ENCODE measurements around the gene LPP.

Gene LPP

GRCh38 chr3:188798556-188799145, 644.7 kb downstream of the LPP start:
- no peak for TF ChIP-seq CTCF (IDR thresholded peaks at IDR 0.05; ENCODE audit: low read depth, low read length)
- Histone ChIP-seq H3K27me3 (no peaks in the 10 kb centered on the region), H3K4me3 (ENCODE audit: low read depth, low read length) (no peak overlapping the region), H3K36me3 (no peaks in the 10 kb centered on the region), H3K9me3 (no peaks in the 10 kb centered on the region), H3K4me1 (no peaks in the 10 kb centered on the region)
- no peak for DNase-seq

GRCh38 chr3:188801393-188801792, 647.4 kb downstream of the LPP start:
- Histone ChIP-seq H3K36me3 (no peaks in the 10 kb centered on the region), H3K4me1 (no peaks in the 10 kb centered on the region), H3K4me3 (ENCODE audit: low read depth, low read length) (no peak overlapping the region), H3K9me3 (no peaks in the 10 kb centered on the region), H3K27me3 (no peaks in the 10 kb centered on the region)
- TF ChIP-seq CTCF (IDR thresholded peaks at IDR 0.05; ENCODE audit: low read depth, low read length), result no peak
- no peak for DNase-seq

GRCh38 chr3:188802645-188803044, 648.7 kb downstream of the LPP start:
- no peak for TF ChIP-seq CTCF (IDR thresholded peaks at IDR 0.05; ENCODE audit: low read depth, low read length)
- H3K4me3 ChIP-seq (ENCODE audit: low read depth, low read length), result no peak overlapping the region

GRCh38 chr3:188807006-188807405, 653.0 kb downstream of the LPP start:
- Histone ChIP-seq H3K9me3 (no peaks in the 10 kb centered on the region; the same call in 1 of the 2 replicates), H3K4me3 (ENCODE audit: low read depth, low read length) (no peak overlapping the region), H3K36me3 (no peaks in the 10 kb centered on the region), H3K4me1 (no peaks in the 10 kb centered on the region; the same call in 1 of the 2 replicates), H3K27me3 (no peaks in the 10 kb centered on the region)
- TF ChIP-seq CTCF (IDR thresholded peaks at IDR 0.05; ENCODE audit: low read depth, low read length), result no peak
- DNase-seq, result no peak

More at GRCh38 chr3:188802645-188803044, 648.7 kb downstream of the LPP start:
- no peaks in the 10 kb centered on the region for H3K27me3 ChIP-seq
- H3K4me1 ChIP-seq, result no peaks in the 10 kb centered on the region
- no peaks in the 10 kb centered on the region for H3K36me3 ChIP-seq
- no peak for DNase-seq
- no peaks in the 10 kb centered on the region for H3K9me3 ChIP-seq

- no peak for TF ChIP-seq CTCF (IDR thresholded peaks at IDR 0.05; ENCODE audit: low read depth, low read length)
- DNase-seq, result no peak
Measured at GRCh38 chr3:188812198-188812597, 658.2 kb downstream of the LPP start.

GRCh38 chr3:188814581-188814980, 660.6 kb downstream of the LPP start:
- Histone ChIP-seq H3K4me3 (ENCODE audit: low read depth, low read length) (no peak overlapping the region), H3K9me3 (no peaks in the 10 kb centered on the region), H3K27me3 (no peaks in the 10 kb centered on the region), H3K4me1 (no peaks in the 10 kb centered on the region), H3K36me3 (no peaks in the 10 kb centered on the region)
- TF ChIP-seq CTCF (IDR thresholded peaks at IDR 0.05; ENCODE audit: low read depth, low read length), result no peak
- no peak for DNase-seq

More at GRCh38 chr3:188812198-188812597, 658.2 kb downstream of the LPP start:
- H3K36me3 ChIP-seq, result no peaks in the 10 kb centered on the region
- H3K4me1 ChIP-seq, result no peaks in the 10 kb centered on the region; the same call in 1 of the 2 replicates
- H3K27me3 ChIP-seq, result no peaks in the 10 kb centered on the region
- H3K9me3 ChIP-seq, result no peaks in the 10 kb centered on the region; the same call in 1 of the 2 replicates
- H3K4me3 ChIP-seq (ENCODE audit: low read depth, low read length), result no peak overlapping the region

Measured in BE2C (cell line).